ENCODE results near the gene BPIFB4.

The BPIFB4 gene

GRCh38 chr20:33081411-33082154 is 2.1 kb downstream of the BPIFB4 start:
- Histone ChIP-seq H4K20me1 (ENCODE audit: insufficient read depth) (no peaks in the 10 kb centered on the region), H3K9ac (no peak overlapping the region), H3K27me3 (ENCODE audit: insufficient read depth, low read depth) (no peaks in the 10 kb centered on the region; the same call in 1 of the 2 replicates), H2AFZ (ENCODE audit: low read depth) (no peak overlapping the region), H3K79me2 (ENCODE audit: insufficient read depth, low read depth) (no peaks in the 10 kb centered on the region), H3K4me3 (IDR thresholded peaks at IDR 0.05; ENCODE audit: insufficient read depth, low read depth, low read length) (no peak overlapping the region), H3K36me3 (ENCODE audit: insufficient read depth) (no peaks in the 10 kb centered on the region), H3K4me2 (no peak overlapping the region), H3K4me1 (ENCODE audit: low read depth, poor library complexity, severe bottlenecking) (peaks cover 16% of the 10 kb centered on the region), H3K27ac (no peak overlapping the region)
- no peak for TF ChIP-seq CTCF (conservative IDR thresholded peaks at IDR 0.05; ENCODE audit: low read depth, low read length)

DNA sequence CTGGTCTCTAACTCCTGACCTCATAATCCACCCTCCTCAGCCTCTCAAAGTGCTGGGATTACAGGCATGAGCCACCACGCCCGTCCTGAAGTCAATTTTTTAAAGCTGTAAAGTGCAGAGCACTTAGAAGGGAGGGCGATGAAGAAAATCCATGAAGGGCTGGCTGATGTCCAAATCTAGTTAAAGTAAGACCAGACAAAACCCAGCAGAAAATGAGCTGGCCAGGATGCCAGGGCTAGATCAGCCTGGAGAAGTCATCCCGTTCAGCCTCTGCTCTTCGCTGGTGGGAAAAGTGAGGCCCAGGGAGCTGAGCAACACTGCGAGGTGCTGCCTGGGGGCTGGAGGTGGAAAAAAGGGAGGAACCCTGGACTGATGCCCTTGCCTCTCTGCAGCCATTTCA is 3.1 kb downstream of the BPIFB4 start:
- H3K9ac ChIP-seq, result no peak overlapping the region
- peaks cover 16% of the 10 kb centered on the region for H3K4me1 ChIP-seq (ENCODE audit: low read depth, poor library complexity, severe bottlenecking)
- no peaks in the 10 kb centered on the region for H3K79me2 ChIP-seq (ENCODE audit: insufficient read depth, low read depth)
- TF ChIP-seq CTCF (conservative IDR thresholded peaks at IDR 0.05; ENCODE audit: low read depth, low read length), result no peak
- H3K27me3 ChIP-seq (ENCODE audit: insufficient read depth, low read depth), result no peaks in the 10 kb centered on the region; the same call in 1 of the 2 replicates
- no peak overlapping the region for H3K4me2 ChIP-seq
- H4K20me1 ChIP-seq (ENCODE audit: insufficient read depth), result no peaks in the 10 kb centered on the region
- H2AFZ ChIP-seq (ENCODE audit: low read depth), result no peak overlapping the region
- H3K4me3 ChIP-seq (IDR thresholded peaks at IDR 0.05; ENCODE audit: insufficient read depth, low read depth, low read length), result no peak overlapping the region
- no peaks in the 10 kb centered on the region for H3K36me3 ChIP-seq (ENCODE audit: insufficient read depth)
- H3K27ac ChIP-seq, result no peak overlapping the region

GRCh38 chr20:33083544-33084340 is 4.3 kb downstream of the BPIFB4 start:
- no peak for TF ChIP-seq CTCF (conservative IDR thresholded peaks at IDR 0.05; ENCODE audit: low read depth, low read length)

GRCh38 chr20:33084722-33085121 is 5.3 kb downstream of the BPIFB4 start:
- Histone ChIP-seq H3K27me3 (ENCODE audit: insufficient read depth, low read depth) (no peaks in the 10 kb centered on the region), H3K27ac (no peak overlapping the region), H4K20me1 (ENCODE audit: insufficient read depth) (no peaks in the 10 kb centered on the region), H3K4me3 (IDR thresholded peaks at IDR 0.05; ENCODE audit: insufficient read depth, low read depth, low read length) (no peak overlapping the region), H3K4me1 (ENCODE audit: low read depth, poor library complexity, severe bottlenecking) (peaks cover 3% of the 10 kb centered on the region), H2AFZ (ENCODE audit: low read depth) (no peak overlapping the region), H3K9ac (no peak overlapping the region), H3K4me2 (no peak overlapping the region), H3K36me3 (ENCODE audit: insufficient read depth) (no peaks in the 10 kb centered on the region), H3K79me2 (ENCODE audit: insufficient read depth, low read depth) (no peaks in the 10 kb centered on the region)
- TF ChIP-seq CTCF (conservative IDR thresholded peaks at IDR 0.05; ENCODE audit: low read depth, low read length), result no peak

More at GRCh38 chr20:33083544-33084340, 4.3 kb downstream of the BPIFB4 start:
- Histone ChIP-seq H3K4me3 (IDR thresholded peaks at IDR 0.05; ENCODE audit: insufficient read depth, low read depth, low read length) (no peak overlapping the region), H3K27ac (no peak overlapping the region), H3K27me3 (ENCODE audit: insufficient read depth, low read depth) (no peaks in the 10 kb centered on the region), H3K4me2 (no peak overlapping the region), H2AFZ (ENCODE audit: low read depth) (no peak overlapping the region), H3K36me3 (ENCODE audit: insufficient read depth) (no peaks in the 10 kb centered on the region), H3K79me2 (ENCODE audit: insufficient read depth, low read depth) (no peaks in the 10 kb centered on the region), H3K4me1 (ENCODE audit: low read depth, poor library complexity, severe bottlenecking) (peaks cover 12% of the 10 kb centered on the region), H3K9ac (no peak overlapping the region), H4K20me1 (ENCODE audit: insufficient read depth) (no peaks in the 10 kb centered on the region)
